K562 (cell line): ENCODE data around the gene CREB3L2.

Source experiments
- CTCF ChIP-seq, 3 experiments: IDR thresholded peaks in 2 of 3; conservative IDR thresholded peaks in 1 of 3; 2 replicates each; pipeline ENCODE4 v1.5.1; 2011 to 2012; ENCODE audit warnings: low read length in 3 of 3, mild to moderate bottlenecking in 3 of 3, control low read depth in 2 of 3, improper control_type of control experiment in 1 of 3, inconsistent platforms in 1 of 3, low read depth in 1 of 3, mixed read lengths in 1 of 3, moderate library complexity in 1 of 3; ENCODE audit not compliant: insufficient read depth in 2 of 3
- GABPB1 ChIP-seq: sonication (generic); formaldehyde crosslinking; IDR thresholded peaks from 2 replicates; pipeline ENCODE4 v1.8.0; 2022; ENCODE audit warnings: mild to moderate bottlenecking, missing genetic modification reagents
- GATA2 ChIP-seq: sonication (generic); formaldehyde crosslinking; IDR thresholded peaks from 2 replicates; pipeline ENCODE4 v1.4.0; 2020; ENCODE audit warnings: mild to moderate bottlenecking, missing genetic modification reagents
- HMG20B ChIP-seq: fragments of 250-450 bp; sonication (Bioruptor Pico); IDR thresholded peaks from 2 replicates; pipeline ENCODE4 v1.5.0; 2021; ENCODE audit warnings: mild to moderate bottlenecking
- MAZ ChIP-seq, 2 experiments: fragments of 450-650 bp in 1 of 2; sonication (generic) in 1 of 2; formaldehyde crosslinking; IDR thresholded peaks in 1 of 2; conservative IDR thresholded peaks in 1 of 2; 2 replicates each; pipeline versions ENCODE4 v1.4.0 to v1.5.0; 2020; ENCODE audit warnings: mild to moderate bottlenecking in 1 of 2, missing genetic modification reagents in 1 of 2
- NFATC3 ChIP-seq: fragments of 450-650 bp; IDR thresholded peaks from 2 replicates; pipeline ENCODE4 v1.6.1; 2017; ENCODE audit warnings: mild to moderate bottlenecking
- POLR2A ChIP-seq: fragments of 450-650 bp; conservative IDR thresholded peaks from 2 replicates; pipeline ENCODE4 v1.6.1; 2016
- PPARD ChIP-seq: fragments of 250-450 bp; sonication (Bioruptor Pico); IDR thresholded peaks from 2 replicates; pipeline ENCODE4 v1.8.0; 2022; ENCODE audit warnings: inconsistent platforms, mild to moderate bottlenecking, moderate library complexity
- SP1 ChIP-seq: sonication (generic); formaldehyde crosslinking; IDR thresholded peaks from 2 replicates; pipeline ENCODE4 v1.8.1; 2022; ENCODE audit warnings: mild to moderate bottlenecking, missing genetic modification reagents
- TOE1 ChIP-seq, 2 experiments: fragments of 450-650 bp in 1 of 2; sonication (generic) in 1 of 2; formaldehyde crosslinking in 1 of 2; IDR thresholded peaks; 2 replicates each; pipeline versions ENCODE4 v1.7.1 to v1.8.0; 2016 to 2022; ENCODE audit warnings: borderline replicate concordance in 2 of 2, mild to moderate bottlenecking in 2 of 2, antibody characterized with exemption in 1 of 2, inconsistent platforms in 1 of 2, low read depth in 1 of 2, missing genetic modification reagents in 1 of 2, moderate library complexity in 1 of 2
- ZNF512 ChIP-seq: IDR thresholded peaks from 2 replicates; pipeline ENCODE4 v1.6.1; 2016; ENCODE audit warnings: missing genetic modification characterization, missing compliant biosample characterization
- ZNF639 ChIP-seq, 2 experiments: fragments of 200-800 bp in 1 of 2; sonication (Bioruptor generic) in 1 of 2; sonication (generic) in 1 of 2; formaldehyde crosslinking in 1 of 2; IDR thresholded peaks in 1 of 2; conservative IDR thresholded peaks in 1 of 2; 2 replicates each; pipeline versions ENCODE4 v1.5.0 to v1.6.1; 2016 to 2020; ENCODE audit warnings: missing compliant biosample characterization in 1 of 2, missing genetic modification characterization in 1 of 2, missing genetic modification reagents in 1 of 2
- ZNF778 ChIP-seq: fragments of 450-650 bp; formaldehyde crosslinking; IDR thresholded peaks from 2 replicates; pipeline ENCODE4 v1.4.0; 2020; ENCODE audit warnings: mild to moderate bottlenecking, moderate library complexity

GRCh38 chr7:137969828-137970227, 32.1 kb downstream of the CREB3L2 start:
- no peak for TF ChIP-seq ZNF778 (CRISPR knock-in tag)
- no peak for TF ChIP-seq SP1 (CRISPR knock-in tag)
- no peak for TF ChIP-seq ZNF639 (CRISPR knock-in tag; conservative IDR thresholded peaks at IDR 0.05 in 1 of 2, IDR thresholded peaks at IDR 0.05 in 1 of 2)
- no peak for TF ChIP-seq NFATC3
- no peak for TF ChIP-seq TOE1 (IDR thresholded peaks at IDR 0.05; ENCODE audit: borderline replicate concordance)
- TF ChIP-seq TOE1 (CRISPR knock-in tag; IDR thresholded peaks at IDR 0.05; ENCODE audit: borderline replicate concordance, low read depth), result no peak
- no peak for TF ChIP-seq PPARD (CRISPR knock-in tag)
- no peak for TF ChIP-seq ZNF512
- TF ChIP-seq GATA2, result no peak
- TF ChIP-seq MAZ (CRISPR knock-in tag; conservative IDR thresholded peaks at IDR 0.05 in 1 of 2, IDR thresholded peaks at IDR 0.05 in 1 of 2), result no peak
- TF ChIP-seq GABPB1, result no peak
- TF ChIP-seq HMG20B (CRISPR knock-in tag), result no peak
- TF ChIP-seq POLR2A, result no peak
- TF ChIP-seq CTCF (IDR thresholded peaks at IDR 0.05 in 2 of 3, conservative IDR thresholded peaks at IDR 0.05 in 1 of 3; ENCODE audit: insufficient read depth in 2 of 3, low read depth in 1 of 3, low read length in 3 of 3), result no peak
